H1 (cell line): Measurements from ENCODE around the gene ADGRF1. TPM values are rescaled to one million over a fixed set of nuclear protein-coding genes. Genes with fewer than 3 reads are reported as not detected.

Experiments used
- BACH1 ChIP-seq: IDR thresholded peaks from 2 replicates; pipeline ENCODE4 v1.6.1; 2012; ENCODE audit warnings: low read length, improper control_type of control experiment
- BCL11A ChIP-seq, 2 experiments: IDR thresholded peaks; one replicate each; pipeline ENCODE4 v1.6.1; 2011; ENCODE audit warnings: low read depth in 2 of 2, low read length in 2 of 2, mild to moderate bottlenecking in 2 of 2
- FOSL1 ChIP-seq: IDR thresholded peaks from 2 replicates; pipeline ENCODE4 v1.6.1; 2011; ENCODE audit warnings: mild to moderate bottlenecking, low read depth, low read length, moderate library complexity; ENCODE audit not compliant: insufficient read depth
- NANOG ChIP-seq: IDR thresholded peaks from 2 replicates; pipeline ENCODE4 v1.6.1; 2011; ENCODE audit warnings: low read length, low read depth, mild to moderate bottlenecking, inconsistent platforms; ENCODE audit not compliant: insufficient read depth, poor library complexity, severe bottlenecking
- RFX5 ChIP-seq: IDR thresholded peaks from 2 replicates; pipeline ENCODE4 v1.6.1; 2011; ENCODE audit warnings: low read depth, low read length, improper control_type of control experiment, borderline replicate concordance
- RXRA ChIP-seq: IDR thresholded peaks from 2 replicates; pipeline ENCODE4 v1.6.1; 2011; ENCODE audit warnings: low read depth, mild to moderate bottlenecking, low read length, moderate library complexity; ENCODE audit not compliant: insufficient read depth
- SP1 ChIP-seq: IDR thresholded peaks from 2 replicates; pipeline ENCODE4 v1.6.1; 2011; ENCODE audit warnings: low read depth, low read length
- polyA plus RNA-seq, 7 experiments: library from polyadenylated mRNA; depleted of rRNA in 3 of 7; stranded (reverse) in 5 of 7; unstranded in 2 of 7; fragments of >200 nt in 5 of 7; fragments of 200-250 nt in 2 of 7; gene quantifications; 1 replicate in 5 of 7; 2 replicates in 1 of 7; 4 replicates in 1 of 7; pipeline versions ENCODE4 v1.2.1 to v1.2.3, GENCODE V29; 2011 to 2013; ENCODE audit warnings: missing spikeins in 2 of 7, mixed read lengths in 2 of 7
- total RNA-seq: library from RNA; stranded (reverse); fragmentation: NEBNext Ultra II Directional; extraction: Animal tissue kit (Norgen Biotek cat#: 25700); gene quantifications from 2 replicates; pipeline ENCODE4 v1.2.1, GENCODE V29; 2021

The ADGRF1 gene
- total and polyA plus RNA-seq, 2 of the 8 experiments (the other 6 are each of a cell fraction or from before 2014, with no cell fraction given), result not detected

DNA sequence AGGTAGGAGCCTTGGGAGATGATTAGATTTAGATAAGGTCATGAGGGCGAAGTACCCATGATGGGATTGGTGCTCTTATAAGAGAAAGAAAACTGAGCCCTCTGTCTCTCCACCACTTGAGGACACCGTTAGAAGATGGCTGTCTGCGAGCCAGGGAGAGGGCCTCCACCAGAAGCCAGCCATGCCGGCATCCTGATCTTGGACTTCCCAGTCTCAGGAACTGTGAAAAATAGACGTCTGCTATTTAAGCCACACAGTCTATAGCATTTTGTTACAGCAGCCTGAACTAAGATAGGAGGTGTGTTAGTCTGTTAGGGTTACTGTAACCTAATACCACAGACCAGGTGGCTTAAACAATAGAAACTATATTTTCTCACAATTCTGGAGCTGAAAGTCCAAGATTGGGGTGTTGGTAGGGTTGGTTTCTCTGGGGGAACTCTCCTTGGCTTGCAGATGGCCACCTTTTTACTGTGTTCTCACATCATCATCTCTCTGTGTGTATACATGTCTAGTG is 38.0 kb upstream of the ADGRF1 start (continued):
- TF ChIP-seq FOSL1 (no peak), RXRA (no peak), NANOG (no peak), BACH1 (no peak), SP1 (no peak), BCL11A (IDR thresholded peaks at IDR 0.05; ENCODE audit: low read depth in 2 of 2, low read length in 2 of 2) (no peak), RFX5 (no peak)
